ENCODE measurements around the gene CASP14.
"Not testable (repeated sequence)": the region's sequence is repeated elsewhere in the genome, so short reads cannot be mapped to it uniquely, and the experiment has no call there.

The CASP14 gene

GRCh38 chr19:15048885-15049541 lies at the start of gene CASP14:
Gene CASP14 (plus strand): TSS chr19:15049480. CDS start chr19:15052252, 2,772 bp downstream.
- DNase-seq, result no peak

GRCh38 chr19:15008308-15008707 lies 41.0 kb upstream of the CASP14 start:
- no peak for DNase-seq

- no peak for DNase-seq
Measured at GRCh38 chr19:15010501-15011300, 38.6 kb upstream of the CASP14 start.

- DNase-seq, result no peak
Measured at GRCh38 chr19:15014579-15014978, 34.7 kb upstream of the CASP14 start.

- DNase-seq, result no peak
Measured at GRCh38 chr19:15015946-15016542, 33.2 kb upstream of the CASP14 start.

GRCh38 chr19:15018836-15019235 lies 30.4 kb upstream of the CASP14 start:
- DNase-seq, result not testable (repeated sequence)

GRCh38 chr19:15021286-15022007 lies 27.8 kb upstream of the CASP14 start:
- DNase-seq, result no peak

GRCh38 chr19:15022752-15023151 lies 26.5 kb upstream of the CASP14 start:
- DNase-seq, result no peak

- no peak for DNase-seq
Measured at GRCh38 chr19:15025217-15025616, 24.1 kb upstream of the CASP14 start.

GRCh38 chr19:15028490-15028889 lies 20.8 kb upstream of the CASP14 start:
- no peak for DNase-seq

GRCh38 chr19:15031675-15032074 lies 17.6 kb upstream of the CASP14 start:
- no peak for DNase-seq

- DNase-seq, result no peak
Measured at GRCh38 chr19:15035795-15036311, 13.4 kb upstream of the CASP14 start.

- DNase-seq, result no peak
Measured at GRCh38 chr19:15037586-15037985, 11.7 kb upstream of the CASP14 start.

- DNase-seq, result no peak
Measured at GRCh38 chr19:15038294-15038693, 11.0 kb upstream of the CASP14 start.

GRCh38 chr19:15042003-15042402 lies 7.3 kb upstream of the CASP14 start:
- no peak for DNase-seq

- DNase-seq, result no peak
Measured at GRCh38 chr19:15042826-15043225, 6.5 kb upstream of the CASP14 start.

GRCh38 chr19:15045506-15045905 lies 3.8 kb upstream of the CASP14 start:
- DNase-seq, result no peak

- no peak for DNase-seq
Measured at GRCh38 chr19:15047680-15048079, 1.6 kb upstream of the CASP14 start.

GRCh38 chr19:15048128-15048527 lies 1.2 kb upstream of the CASP14 start:
- DNase-seq, result no peak

GRCh38 chr19:15050639-15051038 lies 1.4 kb downstream of the CASP14 start:
- no peak for DNase-seq

- no peak for DNase-seq
Measured at GRCh38 chr19:15062036-15062435, 12.8 kb downstream of the CASP14 start.

GRCh38 chr19:15070386-15070785 lies 21.1 kb downstream of the CASP14 start:
- DNase-seq, result not testable (repeated sequence)
